WI38 (cell line): Measurements from ENCODE around the gene STK26.
"Not testable (repeated sequence)": the region's sequence is repeated elsewhere in the genome, so short reads cannot be mapped to it uniquely, and the experiment has no call there.

Experiments used
- H3K4me3 ChIP-seq: 2 replicates; pipeline ENCODE4 v1.5.1; 2011; ENCODE audit warnings: low read depth, mild to moderate bottlenecking, control low read depth, low read length
- CTCF ChIP-seq: IDR thresholded peaks from 2 replicates; pipeline ENCODE4 v1.5.1; 2012; ENCODE audit warnings: low read depth, mild to moderate bottlenecking, control low read depth, low read length

Gene STK26

GRCh38 chrX:132093239-132093860 is 70.2 kb downstream of the STK26 start:
- H3K4me3 ChIP-seq = no peak overlapping the region
- TF ChIP-seq CTCF = no peak

DNA sequence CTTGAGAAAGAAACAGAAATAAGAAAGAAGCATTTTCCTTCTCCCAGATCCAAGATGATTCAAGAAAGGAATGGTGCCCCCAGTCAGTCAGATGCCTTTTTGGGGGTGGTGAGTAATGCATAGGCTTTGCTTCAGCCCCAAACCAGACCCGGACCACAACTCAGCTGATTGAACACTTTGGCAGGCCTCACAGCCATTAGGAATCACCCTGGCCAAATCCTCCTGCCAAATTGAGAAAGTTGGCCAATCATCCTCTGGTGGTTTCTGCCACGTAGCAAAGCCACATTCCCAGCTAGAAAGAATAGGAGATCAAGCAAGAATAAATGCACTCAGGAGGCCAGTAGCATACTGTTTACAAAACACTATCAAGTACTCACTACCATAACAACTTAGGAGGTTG is 71.1 kb downstream of the STK26 start:
- TF ChIP-seq CTCF = no peak
- H3K4me3 ChIP-seq = no peak overlapping the region

GRCh38 chrX:132098704-132099103 is 75.6 kb downstream of the STK26 start:
- H3K4me3 ChIP-seq = not testable (repeated sequence)

GRCh38 chrX:132101206-132101605 is 78.1 kb downstream of the STK26 start:
- no peak overlapping the region for H3K4me3 ChIP-seq
- no peak for TF ChIP-seq CTCF

- TF ChIP-seq CTCF = no peak
- H3K4me3 ChIP-seq = no peak overlapping the region
These were observed 78.7 kb downstream of the STK26 start for GRCh38 chrX:132101799-132102198.

DNA sequence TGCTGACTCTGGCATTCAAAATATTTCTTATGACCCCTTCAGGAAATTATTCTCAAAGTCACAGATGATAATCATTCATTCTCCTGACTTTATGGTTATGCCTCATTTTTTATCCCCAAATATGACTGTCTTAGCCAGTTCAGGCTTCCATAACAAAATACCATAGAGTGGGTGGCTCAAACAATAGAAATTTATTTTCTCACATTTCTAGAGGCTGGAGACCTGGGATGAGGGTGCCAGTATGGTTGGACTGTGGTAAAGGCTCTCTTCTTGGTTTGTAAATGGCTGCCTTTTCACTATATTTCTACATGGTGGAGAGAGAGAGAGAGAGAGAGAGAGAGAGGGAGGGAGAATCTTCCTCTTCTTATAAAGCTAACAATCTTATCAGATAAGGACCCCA is 84.2 kb downstream of the STK26 start:
- no peak for TF ChIP-seq CTCF
- H3K4me3 ChIP-seq = no peak overlapping the region

DNA sequence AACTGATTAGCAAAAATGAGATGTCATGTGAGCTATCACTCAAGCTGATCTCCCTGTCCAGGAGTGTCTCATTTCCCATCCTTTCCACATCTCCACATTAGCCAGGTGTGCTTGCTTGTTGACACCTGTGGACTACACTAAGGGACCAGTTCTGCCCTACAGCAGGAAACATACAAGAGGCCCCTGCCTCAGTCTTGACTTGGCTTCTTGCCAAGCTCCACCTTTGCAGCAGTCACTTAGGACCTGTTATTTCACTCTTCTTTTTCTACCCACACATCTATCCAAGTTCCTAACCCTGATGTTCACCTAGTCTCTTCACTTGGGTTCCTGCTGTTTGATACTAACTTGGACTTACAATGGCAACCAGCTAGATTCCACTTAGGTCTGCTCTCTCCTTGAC is 91.5 kb downstream of the STK26 start:
- TF ChIP-seq CTCF = no peak

DNA sequence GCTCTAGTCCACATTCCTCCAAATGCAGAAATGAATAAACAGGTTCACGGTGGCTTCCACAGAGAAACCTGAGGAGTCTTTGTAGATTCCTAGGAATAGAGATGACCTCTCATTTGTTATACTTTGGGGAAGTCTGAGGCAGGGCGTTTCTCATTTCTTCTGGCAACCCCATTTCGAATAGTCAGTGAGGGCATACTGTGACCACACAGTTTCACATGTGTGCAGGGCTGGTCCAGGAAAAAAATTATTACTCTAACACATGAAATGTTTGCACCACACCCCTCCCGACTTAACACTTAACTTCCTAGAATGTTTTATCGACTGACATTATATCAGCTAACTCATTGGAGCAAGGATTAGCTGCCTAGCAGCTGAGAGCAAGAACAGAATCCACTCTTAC is 92.7 kb downstream of the STK26 start:
- no peak overlapping the region for H3K4me3 ChIP-seq
- no peak for TF ChIP-seq CTCF

More for the DNA sequence above, 91.5 kb downstream of the STK26 start:
- H3K4me3 ChIP-seq = no peak overlapping the region
